GM18870 (cell line): ENCODE measurements around the gene IPCEF1.

ENCODE experiments used
- ATAC-seq: cut with Tn5 transposase; IDR thresholded peaks from one replicate; pipeline ENCODE4 v1.9.1; 2021; ENCODE audit warnings: moderate library complexity; ENCODE audit not compliant: unreplicated experiment

The IPCEF1 gene

DNA sequence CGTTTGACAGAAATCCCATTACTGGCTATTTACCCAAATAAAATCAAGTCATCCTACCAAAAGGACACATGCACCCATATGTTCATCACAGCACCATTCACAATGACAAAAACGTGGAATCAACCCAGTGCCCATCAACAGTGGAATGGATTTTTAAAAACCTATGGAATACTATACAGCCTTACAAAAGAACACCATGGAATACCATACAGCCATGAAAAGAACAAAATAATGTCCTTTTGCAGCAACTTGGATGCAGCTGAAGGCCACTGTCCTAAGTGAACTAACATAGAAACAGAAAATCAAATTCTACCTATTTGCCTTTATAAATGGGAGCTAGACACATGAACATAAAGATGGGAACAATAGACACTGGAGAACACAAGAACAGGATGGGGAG is 17.4 kb upstream of the IPCEF1 start:
- ATAC-seq: no peak

GRCh38 chr6:154371281-154371680 is 14.7 kb upstream of the IPCEF1 start:
- ATAC-seq: no peak

GRCh38 chr6:154370545-154370944 is 13.9 kb upstream of the IPCEF1 start:
- ATAC-seq: no peak

GRCh38 chr6:154367839-154368695 is 11.5 kb upstream of the IPCEF1 start:
- ATAC-seq: no peak

DNA sequence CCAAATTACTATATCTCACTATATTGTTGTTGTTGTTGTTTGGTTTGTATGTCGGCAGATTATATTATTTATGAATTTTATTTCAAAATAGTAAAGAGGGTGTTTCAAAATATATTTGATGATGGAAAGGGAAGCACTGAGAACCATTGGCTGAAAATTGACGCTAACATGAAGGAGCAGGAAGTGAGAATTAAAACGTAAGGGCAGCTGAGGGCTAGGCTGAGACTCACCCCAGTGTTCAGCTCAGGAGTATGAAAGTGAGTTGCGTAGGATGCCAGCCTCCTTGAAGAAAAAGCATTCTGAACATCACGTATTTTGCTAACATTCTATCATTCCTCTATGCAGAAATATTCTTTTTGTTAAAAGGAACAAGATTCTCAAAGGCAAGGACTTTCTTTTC is 10.7 kb upstream of the IPCEF1 start:
- no peak for ATAC-seq

DNA sequence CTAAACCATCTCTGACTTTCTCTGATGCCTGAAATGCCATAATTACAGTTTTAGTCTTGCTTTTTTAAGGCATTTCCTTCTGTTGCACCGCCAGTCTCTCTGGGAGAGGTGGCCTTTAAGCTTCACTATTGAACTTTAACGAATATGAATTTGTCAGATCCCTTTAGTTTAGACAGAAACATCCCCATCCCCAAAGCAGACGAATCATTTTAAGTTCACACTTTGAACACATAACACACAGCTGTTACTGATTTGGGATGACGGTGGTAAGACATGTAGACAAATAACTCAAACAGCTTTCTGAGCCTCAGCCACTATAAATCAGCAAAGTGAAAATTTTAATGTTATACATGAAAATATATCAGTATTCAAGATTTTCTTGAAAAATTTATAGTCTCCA is 7.2 kb upstream of the IPCEF1 start:
- no peak for ATAC-seq

DNA sequence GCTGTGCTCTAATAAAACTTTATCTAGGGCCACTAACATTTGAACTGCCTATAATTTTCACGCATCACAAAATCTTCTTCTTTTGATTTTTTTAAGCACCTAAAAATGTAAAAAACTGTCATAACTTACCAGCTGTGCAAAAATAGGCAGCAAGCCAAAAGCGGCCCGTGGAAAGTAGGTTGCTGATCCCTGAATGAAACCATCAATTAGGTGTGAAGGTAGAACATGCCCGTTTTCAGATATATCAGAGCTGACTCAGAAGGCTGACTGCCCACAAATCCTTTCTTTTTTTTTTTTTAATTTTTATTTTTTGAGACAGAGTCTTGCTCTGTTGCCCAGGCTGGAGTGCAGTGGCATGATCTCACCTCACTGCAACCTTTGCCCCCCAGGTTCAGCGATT is 4.9 kb upstream of the IPCEF1 start:
- no peak for ATAC-seq

- no peak for ATAC-seq
Measured at GRCh38 chr6:154360476-154360875, 3.9 kb upstream of the IPCEF1 start.

DNA sequence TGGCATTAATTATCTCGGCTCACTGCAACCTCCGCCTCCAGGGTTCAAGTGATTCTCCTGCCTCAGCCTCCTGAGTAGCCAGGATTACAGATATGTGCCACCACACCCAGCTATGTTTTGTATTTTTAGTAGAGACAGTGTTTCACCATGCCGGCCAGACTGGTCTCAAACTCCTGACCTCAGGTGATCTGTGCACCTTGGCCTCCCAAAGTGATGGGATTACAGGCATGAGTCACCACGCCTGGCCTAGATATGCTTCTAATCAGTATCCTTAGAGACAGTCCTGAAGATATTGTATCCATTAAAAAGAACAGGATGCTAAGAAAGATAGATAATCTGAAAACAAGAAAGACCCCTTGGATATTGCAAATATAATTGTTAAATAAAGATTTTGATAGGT is 3.1 kb upstream of the IPCEF1 start:
- no peak for ATAC-seq

- ATAC-seq: no peak
Measured at GRCh38 chr6:154359161-154359574, 2.6 kb upstream of the IPCEF1 start.

GRCh38 chr6:154358019-154358545 is 1.5 kb upstream of the IPCEF1 start:
- no peak for ATAC-seq

DNA sequence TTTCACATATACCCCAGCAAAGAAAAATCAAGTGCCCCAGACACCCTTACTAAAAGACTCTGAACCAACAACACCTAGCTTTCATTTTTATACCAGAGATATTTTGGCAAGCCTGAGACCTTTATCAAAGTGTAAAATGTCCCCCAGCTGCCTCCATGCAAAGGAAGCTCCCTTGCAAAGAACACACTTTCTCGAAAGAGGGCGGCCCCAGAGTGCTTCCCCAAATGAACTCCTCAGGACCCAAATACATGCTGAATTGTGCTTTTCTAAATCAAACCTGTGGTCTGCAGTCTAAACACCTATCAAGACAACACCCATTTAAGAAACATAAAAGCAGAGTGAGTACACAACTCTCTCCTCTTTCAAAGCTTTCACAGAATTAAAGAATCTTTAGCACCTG is 490 bp downstream of the IPCEF1 start:
- no peak for ATAC-seq

- ATAC-seq: no peak
Measured at GRCh38 chr6:154354265-154354777, 2.3 kb downstream of the IPCEF1 start.

GRCh38 chr6:154353626-154354025 is 3.0 kb downstream of the IPCEF1 start:
- ATAC-seq: no peak

DNA sequence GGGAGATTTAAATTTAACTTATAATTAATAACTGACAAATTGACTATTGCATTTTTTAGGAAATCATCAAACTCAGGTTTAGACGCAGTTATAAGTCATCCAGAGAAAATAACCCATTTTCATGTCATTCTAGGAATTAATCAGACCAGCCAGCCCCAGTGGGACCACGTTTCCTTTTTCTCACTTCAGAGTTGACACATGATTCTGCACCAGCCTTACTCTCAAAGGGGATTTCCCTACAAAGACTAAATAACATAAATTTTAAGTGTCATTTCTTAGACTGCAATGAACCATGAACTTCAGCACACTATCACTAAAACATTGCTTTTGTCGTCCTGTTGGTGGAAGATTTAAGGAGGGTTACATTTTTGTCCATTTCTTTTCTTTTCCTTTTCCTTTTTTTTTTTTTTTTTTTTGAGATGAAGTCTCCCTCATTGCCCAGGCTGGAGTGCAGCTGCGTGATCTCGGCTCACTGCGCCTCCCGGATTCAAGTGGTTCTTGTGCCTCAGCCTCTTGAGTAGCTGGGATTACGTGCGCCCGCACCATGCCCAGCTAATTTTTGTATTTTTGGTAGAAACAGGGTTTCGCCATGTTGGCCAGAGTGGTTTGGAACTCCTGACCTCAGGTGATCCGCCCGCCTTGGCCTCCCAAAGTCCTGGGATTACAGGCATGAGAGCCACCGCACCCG is 3.6 kb downstream of the IPCEF1 start:
- peak; percentile 68 for ATAC-seq

- ATAC-seq: no peak
Measured at GRCh38 chr6:154350293-154350692, 6.3 kb downstream of the IPCEF1 start.

DNA sequence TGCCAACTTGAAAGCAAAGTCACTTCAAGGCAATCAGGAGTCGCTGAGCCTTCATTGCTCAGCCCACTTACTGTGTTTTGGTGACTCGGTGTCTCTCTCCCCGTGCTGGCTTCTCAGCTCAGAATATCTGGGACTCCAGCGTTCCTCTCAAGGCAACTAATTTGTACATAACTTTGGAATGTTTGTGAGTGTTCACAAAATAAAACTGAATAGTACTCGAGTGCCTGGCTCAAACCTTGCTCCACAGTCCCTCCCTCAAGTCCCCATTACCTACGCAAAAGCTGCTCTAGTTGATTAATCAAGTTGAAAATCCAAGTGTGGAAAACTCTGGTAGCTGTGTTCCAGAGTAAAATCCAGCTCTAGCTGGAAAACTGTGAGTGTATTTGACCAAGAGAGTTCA is 8.6 kb downstream of the IPCEF1 start:
- ATAC-seq: no peak

- ATAC-seq: no peak
Measured at GRCh38 chr6:154345811-154346210, 10.8 kb downstream of the IPCEF1 start.

- ATAC-seq: no peak
Measured at GRCh38 chr6:154343473-154344308, 12.9 kb downstream of the IPCEF1 start.

DNA sequence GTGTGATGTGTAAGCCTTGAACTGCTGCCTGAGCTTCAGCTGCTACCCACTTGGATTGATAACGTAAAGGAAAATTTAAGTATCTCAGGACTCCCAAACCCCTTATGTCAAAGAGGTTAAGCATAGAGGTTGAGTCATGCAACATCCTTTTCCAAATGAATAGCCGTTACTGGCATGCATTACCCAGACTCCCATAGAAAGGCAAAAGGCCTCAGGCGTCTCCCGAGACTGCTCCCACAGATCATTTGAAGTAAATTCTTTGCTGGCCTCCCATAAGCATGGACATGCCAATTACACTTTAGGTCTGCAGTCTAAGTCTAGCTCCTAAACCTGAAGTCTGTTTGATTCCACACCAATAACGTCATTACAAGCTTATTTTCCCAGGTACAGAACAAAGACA is 14.7 kb downstream of the IPCEF1 start:
- ATAC-seq: no peak

DNA sequence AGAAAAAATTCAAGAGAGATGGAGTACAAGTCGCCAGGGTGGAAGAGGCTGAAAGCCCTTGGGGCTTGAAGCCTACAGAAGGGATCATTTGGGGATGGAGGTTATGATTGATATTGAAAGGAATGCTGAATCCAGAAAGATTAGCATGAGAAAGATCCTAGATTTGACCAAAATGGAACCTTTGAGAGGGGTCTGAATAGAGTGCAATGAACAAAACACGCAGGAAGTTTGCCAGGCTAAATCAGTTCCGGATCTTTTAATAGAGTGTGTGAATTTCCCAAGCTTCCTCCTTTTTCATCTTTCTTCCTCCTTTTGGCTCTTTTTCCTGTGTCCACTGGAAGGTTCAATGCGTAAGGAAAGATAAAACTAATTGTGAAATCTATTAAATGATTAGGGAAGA is 15.3 kb downstream of the IPCEF1 start:
- ATAC-seq: no peak
